Neutrophil (primary cell): ENCODE results near the gene IGSF9B.

Source experiments
- H3K27ac ChIP-seq: fragments of 200-600 bp; sonication (generic); 2 replicates; pipeline ENCODE4 v1.5.1; 2016; ENCODE audit warnings: mild to moderate bottlenecking, moderate library complexity
- H3K27me3 ChIP-seq: fragments of 200-600 bp; sonication (generic); 2 replicates; pipeline ENCODE4 v1.6.0; 2016; ENCODE audit warnings: mild to moderate bottlenecking
- H3K36me3 ChIP-seq: fragments of 200-600 bp; sonication (generic); 2 replicates; pipeline ENCODE4 v1.5.1; 2017
- H3K4me1 ChIP-seq, 2 experiments: fragments of 200-600 bp in 1 of 2; sonication (generic) in 1 of 2; 1 replicate in 1 of 2; 2 replicates in 1 of 2; pipeline versions ENCODE4 v1.5.1 to v1.6.1; 2013 to 2016; ENCODE audit warnings: low read depth in 1 of 2, low read length in 1 of 2, mild to moderate bottlenecking in 1 of 2, moderate library complexity in 1 of 2; ENCODE audit not compliant: control insufficient read depth in 1 of 2, insufficient read depth in 1 of 2
- H3K4me3 ChIP-seq, 2 experiments: fragments of 200-600 bp in 1 of 2; sonication (generic) in 1 of 2; 1 replicate in 1 of 2; 2 replicates in 1 of 2; pipeline ENCODE4 v1.5.1; 2013 to 2016; ENCODE audit warnings: low read depth in 1 of 2, low read length in 1 of 2, mild to moderate bottlenecking in 1 of 2, moderate library complexity in 1 of 2
- H3K9me3 ChIP-seq: fragments of 200-600 bp; sonication (generic); 2 replicates; pipeline ENCODE4 v1.5.1; 2016
- CTCF ChIP-seq: fragments of 200-600 bp; sonication (generic); IDR thresholded peaks from 2 replicates; pipeline ENCODE4 v1.5.1; 2016; ENCODE audit warnings: antibody characterized with exemption

Gene IGSF9B

GRCh38 chr11:133993921-133994320 lies 37.2 kb upstream of the IGSF9B start:
- H3K4me3 ChIP-seq = no peak overlapping the region
- TF ChIP-seq CTCF = no peak
- H3K9me3 ChIP-seq = no peaks in the 10 kb centered on the region
- no peaks in the 10 kb centered on the region for H3K27me3 ChIP-seq
- H3K27ac ChIP-seq = no peak overlapping the region
- H3K4me1 ChIP-seq = no peaks in the 10 kb centered on the region
- no peaks in the 10 kb centered on the region for H3K36me3 ChIP-seq

- Histone ChIP-seq H3K9me3 (no peaks in the 10 kb centered on the region), H3K4me1 (no peaks in the 10 kb centered on the region), H3K27me3 (no peaks in the 10 kb centered on the region), H3K27ac (no peak overlapping the region), H3K36me3 (no peaks in the 10 kb centered on the region), H3K4me3 (no peak overlapping the region)
- TF ChIP-seq CTCF = no peak
These were observed 36.3 kb upstream of the IGSF9B start for GRCh38 chr11:133993107-133993506.

- H3K4me1 ChIP-seq = no peaks in the 10 kb centered on the region
- H3K4me3 ChIP-seq = no peak overlapping the region
- no peaks in the 10 kb centered on the region for H3K9me3 ChIP-seq
- no peaks in the 10 kb centered on the region for H3K27me3 ChIP-seq
- H3K27ac ChIP-seq = no peak overlapping the region
- no peaks in the 10 kb centered on the region for H3K36me3 ChIP-seq
- no peak for TF ChIP-seq CTCF
These were observed 35.4 kb upstream of the IGSF9B start for GRCh38 chr11:133992121-133992520.

GRCh38 chr11:133991101-133991500 lies 34.3 kb upstream of the IGSF9B start:
- Histone ChIP-seq H3K4me1 (no peaks in the 10 kb centered on the region), H3K36me3 (no peaks in the 10 kb centered on the region), H3K4me3 (no peak overlapping the region), H3K27ac (no peak overlapping the region), H3K27me3 (no peaks in the 10 kb centered on the region), H3K9me3 (no peaks in the 10 kb centered on the region)
- TF ChIP-seq CTCF = no peak

GRCh38 chr11:133990501-133990900 lies 33.7 kb upstream of the IGSF9B start:
- Histone ChIP-seq H3K4me1 (no peaks in the 10 kb centered on the region), H3K36me3 (no peaks in the 10 kb centered on the region), H3K27ac (no peak overlapping the region), H3K4me3 (no peak overlapping the region), H3K9me3 (no peaks in the 10 kb centered on the region), H3K27me3 (no peaks in the 10 kb centered on the region)
- TF ChIP-seq CTCF = no peak
